ENCODE data around the gene IL17F. TPM values are rescaled to one million over a fixed set of nuclear protein-coding genes. Genes with fewer than 3 reads are reported as not detected.

IL17F gene
- total RNA-seq, 1 experiment from 2014 or later: not detected

- H4K20me1 ChIP-seq (ENCODE audit: insufficient read depth): no peaks in the 10 kb centered on the region
- TF ChIP-seq EZH2 (IDR thresholded peaks at IDR 0.05; ENCODE audit: low read depth): no peak
- no peak for TF ChIP-seq CTCF (conservative IDR thresholded peaks at IDR 0.05)
- H3K27ac ChIP-seq: no peak overlapping the region
- ChIA-PET POLR2A (ENCODE audit: unreplicated experiment) (no interaction called here), CTCF (no interaction called here)
- H3K9me2 ChIP-seq (ENCODE audit: insufficient read depth): no peaks in the 10 kb centered on the region
- no peaks in the 10 kb centered on the region for H3K36me3 ChIP-seq (ENCODE audit: low read depth)
- 0 out of 2 replicates have a peak, but pooled peaks cover 2% of the 10 kb centered on the region for H3K9me3 ChIP-seq (ENCODE audit: insufficient read depth, low read depth)
- peaks cover 86% of the 10 kb centered on the region for H3K27me3 ChIP-seq (ENCODE audit: insufficient read depth, low read depth)
- H3K4me3 ChIP-seq: no peak overlapping the region
- H3K4me2 ChIP-seq: no peak overlapping the region
- intact Hi-C loops (cut with micrococcal nuclease; ENCODE audit: unreplicated experiment): no loop called here
- H3K79me2 ChIP-seq (ENCODE audit: low read depth): no peaks in the 10 kb centered on the region
- H3F3A ChIP-seq (ENCODE audit: insufficient read depth, low read depth): no peaks in the 10 kb centered on the region
- no peak for DNase-seq
- no peaks in the 10 kb centered on the region for H3K4me1 ChIP-seq (replicated peaks; ENCODE audit: insufficient read depth)
- no peak overlapping the region for H2AFZ ChIP-seq
- no TSS peak for BruUV-seq (replicated peaks)
Observed at GRCh38 chr6:52243282-52243893, 912 bp downstream of the IL17F start.

GRCh38 chr6:52241819-52242218, 2.5 kb downstream of the IL17F start:
- CTCF ChIA-PET: no interaction called here
- intact Hi-C loops (cut with micrococcal nuclease; ENCODE audit: unreplicated experiment): no loop called here

GRCh38 chr6:52233975-52234823, 10.1 kb downstream of the IL17F start:
- Histone ChIP-seq H3K79me2 (ENCODE audit: low read depth) (no peaks in the 10 kb centered on the region), H3K36me3 (ENCODE audit: low read depth) (no peaks in the 10 kb centered on the region), H2AFZ (no peak overlapping the region), H3K9me2 (ENCODE audit: insufficient read depth) (no peaks in the 10 kb centered on the region), H3K4me2 (no peak overlapping the region), H3F3A (ENCODE audit: insufficient read depth, low read depth) (no peaks in the 10 kb centered on the region), H3K4me1 (replicated peaks; ENCODE audit: insufficient read depth) (no peaks in the 10 kb centered on the region), H3K9me3 (ENCODE audit: insufficient read depth, low read depth) (no peaks in the 10 kb centered on the region), H3K4me3 (no peak overlapping the region), H4K20me1 (ENCODE audit: insufficient read depth) (no peaks in the 10 kb centered on the region), H3K27me3 (ENCODE audit: insufficient read depth, low read depth) (peaks cover 34% of the 10 kb centered on the region), H3K27ac (no peak overlapping the region)
- no TSS peak for BruUV-seq (replicated peaks)
- TF ChIP-seq CTCF (conservative IDR thresholded peaks at IDR 0.05): peak; percentile 59
- no peak for TF ChIP-seq EZH2 (IDR thresholded peaks at IDR 0.05; ENCODE audit: low read depth)
- DNase-seq: peak; percentile 10 to 42
- POLR2A ChIA-PET (ENCODE audit: unreplicated experiment): no interaction called here
- intact Hi-C loops (cut with micrococcal nuclease; ENCODE audit: unreplicated experiment): no loop called here
- CTCF ChIA-PET: no interaction called here

More at GRCh38 chr6:52241819-52242218, 2.5 kb downstream of the IL17F start:
- no peaks in the 10 kb centered on the region for H3K36me3 ChIP-seq (ENCODE audit: low read depth)
- no peak overlapping the region for H3K4me2 ChIP-seq
- no peaks in the 10 kb centered on the region for H3K79me2 ChIP-seq (ENCODE audit: low read depth)
- no peak overlapping the region for H3K27ac ChIP-seq
- DNase-seq: no peak
- H3K4me1 ChIP-seq (replicated peaks; ENCODE audit: insufficient read depth): no peaks in the 10 kb centered on the region
- no peak overlapping the region for H2AFZ ChIP-seq
- H3K9me2 ChIP-seq (ENCODE audit: insufficient read depth): no peaks in the 10 kb centered on the region
- POLR2A ChIA-PET (ENCODE audit: unreplicated experiment): no interaction called here
- peaks cover 84% of the 10 kb centered on the region for H3K27me3 ChIP-seq (ENCODE audit: insufficient read depth, low read depth)
- no peak overlapping the region for H3K4me3 ChIP-seq
- H3K9me3 ChIP-seq (ENCODE audit: insufficient read depth, low read depth): 0 out of 2 replicates have a peak, but pooled peaks cover 2% of the 10 kb centered on the region
- TF ChIP-seq EZH2 (IDR thresholded peaks at IDR 0.05; ENCODE audit: low read depth) (no peak), CTCF (conservative IDR thresholded peaks at IDR 0.05) (no peak)
- no TSS peak for BruUV-seq (replicated peaks)
- H3F3A ChIP-seq (ENCODE audit: insufficient read depth, low read depth): no peaks in the 10 kb centered on the region
- H4K20me1 ChIP-seq (ENCODE audit: insufficient read depth): no peaks in the 10 kb centered on the region

All from PC-9 (cell line).